Measurements from ENCODE around the gene UNC45A. TPM values are rescaled to one million over a fixed set of nuclear protein-coding genes. Genes with fewer than 3 reads are reported as not detected.

UNC45A gene
- total RNA-seq, 4 donors from 2014 or later = 63.7 to 116 (median 100) TPM

GRCh38 chr15:90989040-90989768 lies 54.1 kb downstream of the UNC45A start:
- Histone ChIP-seq H3K9me3 (no peaks in the 10 kb centered on the region), H3K4me1 (peaks cover 0 to 13% (median 0%) of the 10 kb centered on the region in 3 donors), H3K27me3 (no peaks in the 10 kb centered on the region), H3K27ac (no peak overlapping the region), H3K36me3 (no peaks in the 10 kb centered on the region), H3K4me3 (no peak overlapping the region)
- WGBS, 2 donors (ENCODE audit: low coverage in 1 of 2) = 75 to 80% methylated on average over 5 to 6 of the region's 7 CpGs
- TF ChIP-seq POLR2AphosphoS5 (IDR thresholded peaks at IDR 0.05) (no peak), POLR2A (IDR thresholded peaks at IDR 0.05) (no peak)
- ATAC-seq = no peak

- Histone ChIP-seq H3K27me3 (no peaks in the 10 kb centered on the region), H3K4me1 (peaks cover 0 to 21% (median 0%) of the 10 kb centered on the region in 3 donors), H3K36me3 (no peaks in the 10 kb centered on the region), H3K9me3 (no peaks in the 10 kb centered on the region), H3K27ac (no peak overlapping the region), H3K4me3 (no peak overlapping the region)
- no peak for ATAC-seq
- TF ChIP-seq EP300 (IDR thresholded peaks at IDR 0.05) = no peak
- no peak for TF ChIP-seq POLR2A (IDR thresholded peaks at IDR 0.05)
- no peak for TF ChIP-seq CTCF (IDR thresholded peaks at IDR 0.05)
- no peak for TF ChIP-seq POLR2AphosphoS5 (IDR thresholded peaks at IDR 0.05)
- 94 to 100% methylated on average over 3 to 4 of the region's 4 CpGs for WGBS, 2 donors (ENCODE audit: low coverage in 1 of 2)
Measured at GRCh38 chr15:90990446-90990845, 55.4 kb downstream of the UNC45A start.

GRCh38 chr15:90991587-90992285 lies 56.7 kb downstream of the UNC45A start:
- Histone ChIP-seq H3K27ac (no peak overlapping the region), H3K9me3 (no peaks in the 10 kb centered on the region), H3K36me3 (no peaks in the 10 kb centered on the region), H3K4me3 (no peak overlapping the region), H3K27me3 (no peaks in the 10 kb centered on the region), H3K4me1 (peaks cover 0 to 21% (median 0%) of the 10 kb centered on the region in 3 donors)
- no peak for ATAC-seq
- TF ChIP-seq POLR2A (IDR thresholded peaks at IDR 0.05) (no peak), EP300 (IDR thresholded peaks at IDR 0.05) (no peak), CTCF (IDR thresholded peaks at IDR 0.05) (no peak), POLR2AphosphoS5 (IDR thresholded peaks at IDR 0.05) (no peak)
- WGBS, 2 donors (ENCODE audit: low coverage in 1 of 2) = 92 to 93% methylated on average over 3 to 6 of the region's 6 CpGs

GRCh38 chr15:90994059-90994416 lies 59.0 kb downstream of the UNC45A start:
- no peaks in the 10 kb centered on the region for H3K27me3 ChIP-seq
- 0% methylated on average over 3 to 17 of the region's 50 CpGs for WGBS, 2 donors (ENCODE audit: low coverage in 1 of 2)
- TF ChIP-seq CTCF (IDR thresholded peaks at IDR 0.05) (no peak), POLR2AphosphoS5 (IDR thresholded peaks at IDR 0.05) (no peak), POLR2A (IDR thresholded peaks at IDR 0.05) (no peak), EP300 (IDR thresholded peaks at IDR 0.05) (no peak)
- H3K4me3 ChIP-seq = peak overlapping the region; percentile 52 to 94
- H3K9me3 ChIP-seq = no peaks in the 10 kb centered on the region
- peaks cover 0 to 20% of the 10 kb centered on the region in 2 donors for H3K36me3 ChIP-seq
- peaks cover 0 to 21% (median 0%) of the 10 kb centered on the region in 3 donors for H3K4me1 ChIP-seq
- peak; percentile 14 for ATAC-seq
- H3K27ac ChIP-seq = peak overlapping the region; percentile 21 to 92 (median 88)

- TF ChIP-seq EP300 (IDR thresholded peaks at IDR 0.05) = no peak
- TF ChIP-seq POLR2A (IDR thresholded peaks at IDR 0.05) = peak; percentile 56 to 68
- no peak for TF ChIP-seq CTCF (IDR thresholded peaks at IDR 0.05)
- peak; percentile 88 for TF ChIP-seq POLR2AphosphoS5 (IDR thresholded peaks at IDR 0.05)
Measured at GRCh38 chr15:90994417-90995311, 59.6 kb downstream of the UNC45A start, which contains the start of gene PRC1. TSS of gene PRC1 (minus strand) at chr15:90994535. CDS start at chr15:90994417, 118 bp downstream.

More at GRCh38 chr15:90994417-90995311, 59.6 kb downstream of the UNC45A start, which contains the start of gene PRC1:
- H3K36me3 ChIP-seq = peaks cover 0 to 26% of the 10 kb centered on the region in 2 donors
- ATAC-seq = peak; percentile 100
- no peaks in the 10 kb centered on the region for H3K9me3 ChIP-seq
- peak within 1 kb of the TSS; percentile 52 to 94 for H3K4me3 ChIP-seq
- H3K27me3 ChIP-seq = no peaks in the 10 kb centered on the region
- WGBS, 2 donors (ENCODE audit: low coverage in 1 of 2) = 0 to 1% methylated on average over 12 to 22 of the region's 75 CpGs
- peak within 1 kb of the TSS; percentile 82 to 92 (median 88) for H3K27ac ChIP-seq
- H3K4me1 ChIP-seq = peaks cover 0 to 21% (median 0%) of the 10 kb centered on the region in 3 donors
